Naive thymus-derived CD8-positive, alpha-beta T cell (primary cell): ENCODE data around the gene GRIK4. TPM values are rescaled to one million over a fixed set of nuclear protein-coding genes. Genes with fewer than 3 reads are reported as not detected.

ENCODE experiments used
- ATAC-seq, 2 donors: fragments of 150-1000 bp; cut with Tn5 transposase in 1 of 2; sonication (Bioruptor Pico), chemical (Tn5 transposase) in 1 of 2; 1 replicate in 1 of 2; 2 replicates in 1 of 2; pipeline ENCODE4 v1.10.0; 2021; ENCODE audit warnings: mild to moderate bottlenecking in 2 of 2, moderate library complexity in 2 of 2
- POLR2A ChIA-PET: fragments of 350-600 bp; sonication (Branson Sonifier 250); formaldehyde crosslinking; loops from one replicate; lab custom pipeline; 2021; ENCODE audit warnings: antibody characterized with exemption; lab: Charles Lee
- DNase-seq, 10 donors: peaks; one replicate each; pipeline versions ENCODE4 v3.0.0 to v3.0.0-alpha.2; 2020 to 2022
- H3K27ac Mint-ChIP-seq, 10 donors: one replicate each; pipeline ENCODE4 v1.8.0; 2020 to 2022; ENCODE audit warnings: mild to moderate bottlenecking in 10 of 10, mixed read lengths in 10 of 10, moderate library complexity in 4 of 10, inconsistent platforms in 1 of 10
- H3K27me3 Mint-ChIP-seq, 5 donors: one replicate each; pipeline ENCODE4 v1.8.0; 2021 to 2022; ENCODE audit warnings: mixed read lengths in 5 of 5
- H3K36me3 Mint-ChIP-seq, 3 donors: one replicate each; pipeline ENCODE4 v1.8.0; 2020 to 2022; ENCODE audit warnings: mixed read lengths in 3 of 3, mild to moderate bottlenecking in 2 of 3, inconsistent platforms in 1 of 3
- H3K4me1 Mint-ChIP-seq, 4 donors: one replicate each; pipeline ENCODE4 v1.8.0; 2021 to 2022; ENCODE audit warnings: mixed read lengths in 4 of 4
- H3K4me3 Mint-ChIP-seq, 10 donors: one replicate each; pipeline ENCODE4 v1.8.0; 2020 to 2022; ENCODE audit warnings: mild to moderate bottlenecking in 10 of 10, mixed read lengths in 10 of 10, moderate library complexity in 6 of 10, inconsistent platforms in 1 of 10
- H3K9me3 Mint-ChIP-seq, 9 donors: one replicate each; pipeline ENCODE4 v1.8.0; 2020 to 2022; ENCODE audit warnings: mixed read lengths in 9 of 9, mild to moderate bottlenecking in 3 of 9, inconsistent platforms in 1 of 9, moderate library complexity in 1 of 9
- polyA plus RNA-seq, 3 donors: library from polyadenylated mRNA; unstranded; fragments of 300-500 nt; fragmentation: Illumina TruSeq; gene quantifications; one replicate each; pipeline ENCODE4 v1.2.3, GENCODE V29; 2021
- total RNA-seq, 8 experiments: library from RNA in 2 of 8; stranded (reverse) in 2 of 8; gene quantifications; one replicate each; pipeline ENCODE4 v1.2.3 and lab custom pipeline; 2021 to 2026

Gene GRIK4
- total and polyA plus RNA-seq, 5 experiments from 2014 or later = not detected

DNA sequence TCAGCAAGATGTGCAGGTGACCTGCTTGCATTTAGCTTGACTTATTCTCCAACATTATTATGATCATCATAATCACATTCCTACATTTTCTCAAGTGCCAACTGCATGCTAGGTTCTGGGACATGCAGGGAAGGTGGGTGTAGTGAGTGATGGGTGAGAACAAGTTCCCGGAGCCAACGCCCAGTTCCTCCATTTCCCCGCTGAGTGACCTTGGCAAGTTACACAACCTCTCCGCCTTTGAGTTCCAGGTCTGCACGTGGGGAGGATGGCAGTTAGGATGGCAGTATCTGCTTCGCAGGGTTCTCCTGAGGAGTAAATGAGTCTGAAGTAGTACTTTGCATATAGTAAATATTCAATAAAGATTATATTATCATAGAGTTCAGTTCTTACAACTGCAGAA is 140.3 kb downstream of the GRIK4 start:
- no peaks in the 10 kb centered on the region for H3K36me3 Mint-ChIP-seq
- H3K9me3 Mint-ChIP-seq = peaks cover 0 to 1% (median 0%) of the 10 kb centered on the region in 9 donors
- H3K27me3 Mint-ChIP-seq = peaks cover 3 to 24% (median 14%) of the 10 kb centered on the region in 5 donors
- ATAC-seq (no peak), DNase-seq (peak in 1 of 10 donors; percentile 6)
- POLR2A ChIA-PET = no interaction called here
- H3K4me1 Mint-ChIP-seq = no peaks in the 10 kb centered on the region
- H3K4me3 Mint-ChIP-seq = no peak overlapping the region
- H3K27ac Mint-ChIP-seq = no peak overlapping the region

DNA sequence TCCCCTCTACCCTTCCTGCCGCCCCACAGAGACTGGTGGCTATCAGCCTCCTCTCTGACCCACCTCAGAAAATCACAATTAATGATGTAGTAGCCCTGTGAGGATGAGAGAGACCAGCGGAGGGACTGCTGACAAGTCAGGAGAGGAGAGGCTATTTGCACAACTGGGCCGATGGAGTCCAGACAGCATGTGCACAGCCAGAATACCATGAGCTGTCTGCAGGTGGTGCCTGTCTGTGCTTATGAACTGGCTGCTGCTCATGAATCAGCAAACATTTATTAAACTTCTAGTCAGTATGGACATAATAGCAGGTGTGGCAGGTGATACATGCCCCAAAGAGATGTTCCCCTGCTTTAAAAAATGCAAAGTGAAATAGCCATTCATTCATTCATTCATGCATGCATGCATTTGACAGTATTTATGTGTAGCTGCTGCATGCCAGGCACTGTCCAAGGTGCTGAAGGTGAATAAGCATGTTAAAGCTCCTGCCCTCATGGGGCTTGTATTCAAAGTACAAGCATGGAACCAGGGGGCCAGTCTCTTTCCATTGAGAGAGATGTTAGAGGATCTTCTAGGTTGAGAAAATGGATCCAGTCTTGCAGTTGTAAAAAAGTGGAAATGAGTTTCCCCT is 141.3 kb downstream of the GRIK4 start:
- Mint-ChIP-seq H3K27ac (no peak overlapping the region), H3K9me3 (peaks cover 0 to 1% (median 0%) of the 10 kb centered on the region in 9 donors), H3K4me1 (no peaks in the 10 kb centered on the region), H3K4me3 (no peak overlapping the region), H3K36me3 (no peaks in the 10 kb centered on the region), H3K27me3 (peaks cover 3 to 24% (median 14%) of the 10 kb centered on the region in 5 donors)
- ATAC-seq (no peak), DNase-seq (peak in 1 of 10 donors; percentile 26)
- POLR2A ChIA-PET = no interaction called here

DNA sequence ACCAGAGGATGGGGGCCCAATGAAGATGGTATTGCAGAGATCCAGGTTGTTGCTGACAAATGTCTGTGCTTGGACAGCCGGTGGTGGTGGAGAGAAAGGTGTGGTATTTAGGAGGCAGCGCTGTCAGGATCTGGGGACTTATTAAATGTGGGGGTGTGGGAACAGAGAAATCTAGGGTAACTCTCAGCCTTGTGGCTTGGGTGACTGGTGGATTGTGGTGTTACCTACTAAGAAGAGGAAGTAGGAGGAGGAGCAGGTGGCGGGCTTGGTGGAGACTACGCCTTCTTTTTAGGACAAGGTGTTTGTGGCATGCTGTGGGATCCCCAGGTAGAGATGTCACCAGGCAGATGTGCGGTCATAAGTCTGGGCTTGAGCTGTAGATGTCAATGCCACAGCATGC is 144.0 kb downstream of the GRIK4 start:
- POLR2A ChIA-PET = no interaction called here
- Mint-ChIP-seq H3K9me3 (no peaks in the 10 kb centered on the region), H3K27ac (no peak overlapping the region), H3K27me3 (peaks cover 3 to 32% (median 15%) of the 10 kb centered on the region in 5 donors), H3K4me3 (no peak overlapping the region), H3K36me3 (no peaks in the 10 kb centered on the region), H3K4me1 (no peaks in the 10 kb centered on the region)
- ATAC-seq = no peak
- peak in 1 of 10 donors; percentile 45 for DNase-seq

DNA sequence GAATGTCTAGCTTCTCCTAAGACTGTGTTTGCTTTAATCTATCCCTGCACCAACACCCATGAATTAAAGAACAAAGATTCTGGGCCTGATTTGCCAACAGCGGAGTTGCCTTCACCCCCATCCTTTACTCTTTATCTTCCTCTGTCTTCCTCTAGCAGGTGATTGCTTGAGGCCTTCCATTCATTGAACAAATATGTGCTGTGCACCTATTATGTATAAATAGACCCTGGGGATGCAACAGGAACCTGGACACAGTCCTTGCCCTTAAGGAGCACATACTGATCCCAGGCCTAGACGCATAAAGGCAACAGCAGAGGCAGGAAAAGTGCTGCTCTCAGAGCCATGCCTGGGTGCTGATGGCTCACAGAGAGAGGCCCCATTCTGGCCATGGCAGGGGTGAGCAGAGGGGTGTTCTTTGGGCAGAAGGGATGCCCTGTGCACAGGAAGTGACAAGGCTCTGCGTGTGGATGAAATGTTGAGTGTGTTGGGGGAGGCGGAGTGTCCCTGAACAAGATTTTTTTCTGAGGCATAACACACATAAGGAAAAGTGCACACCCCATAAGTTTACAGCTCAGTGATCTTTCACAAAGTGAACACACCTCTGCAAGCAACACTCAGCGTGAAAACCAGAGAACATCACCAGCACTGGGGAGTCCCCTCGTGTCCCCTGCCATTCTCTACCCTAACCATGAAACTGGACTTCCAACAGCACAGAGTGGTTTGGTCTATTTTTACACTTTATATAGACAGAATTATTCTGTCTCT is 145.9 kb downstream of the GRIK4 start:
- Mint-ChIP-seq H3K4me3 (no peak overlapping the region), H3K27me3 (peaks cover 5 to 37% (median 15%) of the 10 kb centered on the region in 5 donors), H3K4me1 (no peaks in the 10 kb centered on the region), H3K9me3 (no peaks in the 10 kb centered on the region), H3K36me3 (no peaks in the 10 kb centered on the region), H3K27ac (no peak overlapping the region)
- ATAC-seq (no peak), DNase-seq (no peak)
- POLR2A ChIA-PET = no interaction called here

DNA sequence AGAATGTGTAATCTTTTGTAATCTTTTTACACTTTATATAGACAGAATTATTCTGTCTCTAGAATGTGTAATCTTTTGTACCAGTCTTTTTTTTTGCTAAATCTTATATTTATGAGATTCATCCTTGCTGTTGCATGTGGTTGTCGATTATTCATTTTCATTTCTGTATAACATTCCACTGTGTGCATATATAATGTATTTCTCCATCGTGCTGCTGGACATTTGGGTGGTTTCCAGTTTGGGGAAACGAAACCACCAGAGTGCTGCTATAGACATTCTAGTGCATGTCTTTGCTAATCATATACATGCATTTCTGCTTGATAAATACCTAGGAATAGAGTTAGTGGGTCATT is 146.5 kb downstream of the GRIK4 start:
- DNase-seq = no peak
- POLR2A ChIA-PET = no interaction called here
- Mint-ChIP-seq H3K27ac (no peak overlapping the region), H3K4me1 (no peaks in the 10 kb centered on the region), H3K27me3 (peaks cover 7 to 37% (median 14%) of the 10 kb centered on the region in 5 donors), H3K4me3 (no peak overlapping the region), H3K9me3 (no peaks in the 10 kb centered on the region), H3K36me3 (no peaks in the 10 kb centered on the region)
- no peak for ATAC-seq

DNA sequence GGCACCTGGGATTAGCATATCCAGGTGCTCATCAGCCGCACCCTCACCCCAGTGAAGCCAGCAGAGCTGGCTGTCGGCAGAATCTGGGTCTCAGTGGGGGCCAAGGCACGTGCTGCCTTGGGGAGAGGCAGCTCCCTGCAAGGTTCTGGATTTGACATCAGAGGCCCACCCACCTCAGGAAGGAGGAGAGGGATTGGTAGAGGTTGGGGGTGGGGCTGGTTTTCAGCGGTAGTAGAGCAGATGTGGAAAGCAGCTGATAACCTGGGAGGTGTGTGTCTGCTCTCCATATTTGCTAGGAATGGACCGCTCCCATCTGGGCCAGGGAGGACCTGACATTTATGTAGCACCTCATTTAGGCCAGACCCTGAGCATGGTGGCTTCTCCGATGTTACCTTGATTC is 147.5 kb downstream of the GRIK4 start:
- no peaks in the 10 kb centered on the region for H3K36me3 Mint-ChIP-seq
- no peak overlapping the region for H3K27ac Mint-ChIP-seq
- no peak overlapping the region for H3K4me3 Mint-ChIP-seq
- no peaks in the 10 kb centered on the region for H3K4me1 Mint-ChIP-seq
- no peaks in the 10 kb centered on the region for H3K9me3 Mint-ChIP-seq
- peaks cover 7 to 46% (median 20%) of the 10 kb centered on the region in 5 donors for H3K27me3 Mint-ChIP-seq
- ATAC-seq (no peak), DNase-seq (peak in 1 of 10 donors; percentile 57)
- POLR2A ChIA-PET = no interaction called here

DNA sequence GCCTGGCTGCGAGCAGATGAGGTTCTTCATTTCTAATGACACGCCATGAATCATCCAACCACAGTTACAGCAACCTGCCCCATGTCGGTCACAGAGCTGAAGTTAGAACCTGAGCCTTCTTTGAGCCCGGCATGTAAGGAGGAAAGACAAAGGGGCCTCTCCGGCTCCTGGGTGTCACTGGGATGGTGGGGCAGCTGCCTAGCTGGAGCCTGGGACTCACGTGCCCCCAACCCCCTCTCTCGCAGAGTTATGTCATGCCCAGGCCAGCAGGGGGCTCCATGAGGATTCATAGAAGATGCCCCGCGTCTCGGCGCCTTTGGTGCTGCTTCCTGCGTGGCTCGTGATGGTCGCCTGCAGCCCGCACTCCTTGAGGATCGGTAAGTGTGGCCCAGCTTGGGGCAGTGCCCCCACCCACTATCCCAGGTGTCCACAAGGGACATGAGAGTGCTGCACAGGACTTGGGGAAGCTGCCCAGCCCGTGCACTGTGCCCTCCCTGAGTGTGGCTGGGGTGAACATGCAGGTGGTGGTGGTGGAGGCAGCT is 148.5 kb downstream of the GRIK4 start:
- Mint-ChIP-seq H3K4me3 (no peak overlapping the region), H3K27ac (no peak overlapping the region), H3K9me3 (no peaks in the 10 kb centered on the region), H3K4me1 (no peaks in the 10 kb centered on the region), H3K36me3 (no peaks in the 10 kb centered on the region), H3K27me3 (peaks cover 7 to 44% (median 17%) of the 10 kb centered on the region in 5 donors)
- ATAC-seq = no peak
- POLR2A ChIA-PET = no interaction called here
- DNase-seq = peak in 1 of 10 donors; percentile 45

DNA sequence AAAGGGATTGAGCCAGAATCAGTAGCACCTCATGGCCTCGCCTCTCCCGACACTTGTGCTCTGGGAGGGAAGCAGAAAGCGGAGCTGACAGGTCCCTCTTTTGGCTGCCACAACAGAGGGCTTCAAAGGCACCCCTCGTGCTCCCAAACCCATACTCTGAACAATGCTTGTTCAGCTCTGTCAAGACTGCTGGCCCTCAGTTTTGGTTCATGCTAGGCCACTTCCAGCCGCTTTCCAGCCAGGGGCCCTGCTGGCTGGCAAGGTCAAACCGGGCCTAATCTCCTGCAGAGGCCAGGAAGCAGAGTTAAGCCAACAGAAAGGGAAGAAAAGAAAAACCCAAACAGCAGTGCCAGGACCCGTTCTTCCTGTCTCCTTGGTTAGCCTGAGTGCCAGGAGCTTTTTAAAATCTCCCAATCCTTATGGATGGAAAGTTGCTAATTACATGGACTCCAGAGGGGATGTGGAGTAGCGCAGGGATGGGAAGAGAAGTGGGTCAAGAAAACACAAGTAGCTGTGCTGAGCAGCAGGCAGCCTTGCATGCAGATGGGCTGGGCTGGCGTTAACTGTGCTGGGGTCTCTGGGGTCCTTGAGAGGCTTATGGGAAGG is 150.6 kb downstream of the GRIK4 start:
- Mint-ChIP-seq H3K4me1 (no peaks in the 10 kb centered on the region), H3K36me3 (no peaks in the 10 kb centered on the region), H3K27ac (no peak overlapping the region), H3K4me3 (no peak overlapping the region), H3K9me3 (no peaks in the 10 kb centered on the region), H3K27me3 (peaks cover 7 to 36% (median 18%) of the 10 kb centered on the region in 5 donors)
- DNase-seq (peak in 1 of 10 donors; percentile 9), ATAC-seq (no peak)
- POLR2A ChIA-PET = no interaction called here

DNA sequence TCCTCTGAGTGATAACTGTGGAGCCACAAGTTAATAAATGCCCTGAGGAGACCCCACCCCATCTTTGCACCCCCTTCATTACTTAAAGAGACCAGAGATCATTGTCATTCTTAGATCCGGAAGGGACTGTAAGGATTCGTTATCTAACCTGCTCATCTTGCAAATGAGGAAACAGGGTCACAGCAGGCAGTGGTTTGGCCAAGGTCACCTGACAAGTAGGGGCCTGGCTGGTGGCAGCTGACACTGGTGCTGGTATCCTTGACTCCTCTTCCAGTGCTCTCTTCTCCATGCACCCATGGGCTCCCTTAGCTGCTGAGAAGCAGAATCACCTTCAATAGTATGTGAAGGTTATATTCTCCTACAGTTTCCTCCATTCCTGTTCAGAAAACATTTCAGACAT is 151.6 kb downstream of the GRIK4 start:
- H3K4me1 Mint-ChIP-seq = no peaks in the 10 kb centered on the region
- no peak overlapping the region for H3K27ac Mint-ChIP-seq
- no peaks in the 10 kb centered on the region for H3K9me3 Mint-ChIP-seq
- ATAC-seq (no peak), DNase-seq (no peak)
- POLR2A ChIA-PET = no interaction called here
- peaks cover 7 to 36% (median 18%) of the 10 kb centered on the region in 5 donors for H3K27me3 Mint-ChIP-seq
- no peaks in the 10 kb centered on the region for H3K36me3 Mint-ChIP-seq
- no peak overlapping the region for H3K4me3 Mint-ChIP-seq

DNA sequence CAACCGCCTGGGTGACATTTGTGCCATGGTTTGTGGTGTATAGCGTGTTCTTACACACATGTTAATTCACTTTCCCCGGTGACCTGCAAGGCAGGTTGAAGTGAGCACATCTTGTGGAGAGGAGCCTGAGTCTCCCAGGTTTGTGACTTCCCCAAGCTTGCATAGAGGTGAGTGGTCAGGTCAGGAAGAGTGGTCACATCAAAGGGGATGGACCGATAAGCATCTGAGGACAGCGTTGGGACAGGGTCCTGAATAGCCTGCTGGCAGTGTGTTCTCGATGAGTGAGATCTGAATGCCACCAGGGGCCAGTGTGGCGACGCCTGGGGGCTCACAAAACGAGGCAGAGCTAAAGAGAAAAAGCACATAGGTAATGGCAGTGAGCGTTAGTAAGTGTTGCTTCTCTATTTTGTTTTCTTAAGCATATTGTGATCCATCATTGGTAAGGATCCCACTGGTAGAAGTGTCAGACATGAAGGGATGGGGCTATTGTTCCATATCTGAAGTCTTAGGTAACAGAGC is 154.6 kb downstream of the GRIK4 start:
- Mint-ChIP-seq H3K36me3 (no peaks in the 10 kb centered on the region), H3K9me3 (no peaks in the 10 kb centered on the region), H3K4me1 (no peaks in the 10 kb centered on the region), H3K27ac (no peak overlapping the region), H3K4me3 (no peak overlapping the region), H3K27me3 (peaks cover 7 to 16% (median 14%) of the 10 kb centered on the region in 5 donors)
- DNase-seq (no peak), ATAC-seq (no peak)
- POLR2A ChIA-PET = no interaction called here

DNA sequence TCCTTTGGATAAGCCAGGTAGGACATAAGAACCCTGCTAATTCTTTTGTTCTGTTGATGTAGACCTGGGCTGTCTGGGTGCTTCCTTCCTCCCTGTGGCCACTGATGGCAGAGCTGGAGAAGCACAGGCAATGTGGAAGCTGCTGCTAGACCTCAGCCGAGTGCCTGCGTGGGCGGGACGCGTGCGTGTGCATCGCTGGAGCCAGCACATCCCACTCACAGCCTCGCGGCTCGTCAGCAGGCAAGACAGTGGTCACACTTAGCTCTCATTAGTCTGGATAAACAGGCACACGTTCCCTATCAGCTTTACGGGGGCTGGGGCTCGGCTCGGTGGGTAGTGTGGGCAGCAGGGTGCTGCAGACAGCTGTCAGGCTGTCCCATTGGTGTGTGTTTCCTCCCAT is 155.7 kb downstream of the GRIK4 start:
- no peak overlapping the region for H3K4me3 Mint-ChIP-seq
- DNase-seq = no peak
- no peaks in the 10 kb centered on the region for H3K36me3 Mint-ChIP-seq
- H3K9me3 Mint-ChIP-seq = peaks cover 0 to 3% (median 0%) of the 10 kb centered on the region in 9 donors
- H3K4me1 Mint-ChIP-seq = no peaks in the 10 kb centered on the region
- no peak for ATAC-seq
- peaks cover 10 to 23% (median 17%) of the 10 kb centered on the region in 5 donors for H3K27me3 Mint-ChIP-seq
- no peak overlapping the region for H3K27ac Mint-ChIP-seq
- POLR2A ChIA-PET = no interaction called here

DNA sequence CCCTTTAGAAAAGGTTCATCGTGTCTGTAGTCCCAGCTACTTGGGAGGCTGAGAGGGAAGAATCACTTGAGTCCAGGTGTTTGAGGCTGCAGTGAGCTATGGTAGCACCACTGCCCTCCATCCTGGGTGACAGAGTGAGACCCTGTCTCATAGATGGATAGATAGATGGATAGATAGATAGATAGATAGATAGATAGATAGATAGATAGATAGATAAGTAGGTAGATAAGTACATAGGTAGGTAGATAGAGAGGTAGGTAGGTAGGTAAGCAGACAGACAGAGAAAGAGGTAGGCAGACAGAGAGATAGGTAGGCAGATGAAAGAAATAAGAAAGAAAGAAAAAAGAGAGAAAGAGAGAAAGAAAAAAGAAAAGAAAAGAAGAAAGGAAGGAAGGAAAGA is 156.4 kb downstream of the GRIK4 start:
- H3K9me3 Mint-ChIP-seq = peaks cover 0 to 3% (median 0%) of the 10 kb centered on the region in 9 donors
- no peak overlapping the region for H3K4me3 Mint-ChIP-seq
- no peak for DNase-seq
- no peaks in the 10 kb centered on the region for H3K4me1 Mint-ChIP-seq
- H3K36me3 Mint-ChIP-seq = no peaks in the 10 kb centered on the region
- H3K27ac Mint-ChIP-seq = no peak overlapping the region
- no peak for ATAC-seq
- peaks cover 9 to 28% (median 15%) of the 10 kb centered on the region in 5 donors for H3K27me3 Mint-ChIP-seq
- POLR2A ChIA-PET = no interaction called here

DNA sequence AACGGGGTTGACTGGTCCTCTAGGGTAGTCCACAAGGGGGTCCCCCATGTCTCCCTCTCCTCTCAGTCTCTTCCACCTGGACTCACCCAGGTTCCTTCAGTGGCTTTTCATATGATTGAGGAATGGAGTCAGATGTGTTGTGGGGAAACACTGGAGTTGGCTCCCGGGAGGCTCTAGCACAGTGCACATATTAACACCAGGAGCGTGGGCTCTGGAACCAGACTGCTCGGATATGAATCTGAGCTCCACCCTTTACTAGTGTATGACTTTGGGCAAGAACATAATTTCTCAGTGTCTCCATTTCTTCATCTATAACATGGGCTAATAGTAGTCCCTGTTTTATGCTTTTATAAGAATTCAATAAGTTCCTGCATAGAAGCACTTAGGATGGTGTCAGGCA is 157.0 kb downstream of the GRIK4 start:
- POLR2A ChIA-PET = no interaction called here
- Mint-ChIP-seq H3K4me3 (no peak overlapping the region), H3K9me3 (peaks cover 0 to 3% (median 0%) of the 10 kb centered on the region in 9 donors), H3K27ac (no peak overlapping the region), H3K36me3 (no peaks in the 10 kb centered on the region), H3K4me1 (no peaks in the 10 kb centered on the region), H3K27me3 (peaks cover 8 to 30% (median 14%) of the 10 kb centered on the region in 5 donors)
- ATAC-seq = no peak
- no peak for DNase-seq
